HG03095 (cell line): Measurements from ENCODE around the gene NUP98.
"Not testable (repeated sequence)": the region's sequence is repeated elsewhere in the genome, so short reads cannot be mapped to it uniquely, and the experiment has no call there.

Experiments
- ATAC-seq: cut with Tn5 transposase; IDR thresholded peaks from one replicate; pipeline ENCODE4 v1.9.1; 2021; ENCODE audit warnings: moderate library complexity; ENCODE audit not compliant: unreplicated experiment

Gene NUP98

GRCh38 chr11:3645552-3645951, 151.8 kb downstream of the NUP98 start:
- ATAC-seq: no peak

- ATAC-seq: no peak
Measured at GRCh38 chr11:3644817-3645235, 152.5 kb downstream of the NUP98 start, which contains the start of gene ART1. Gene ART1, plus strand, starts transcription at chr11:3645128. Its CDS starts 14,086 bp downstream, at chr11:3659214.

- ATAC-seq: not testable (repeated sequence)
Measured at GRCh38 chr11:3643102-3643546, 154.2 kb downstream of the NUP98 start.

GRCh38 chr11:3642071-3642951, 155.0 kb downstream of the NUP98 start:
- no peak for ATAC-seq

- ATAC-seq: no peak
Measured at GRCh38 chr11:3641701-3642070, 155.7 kb downstream of the NUP98 start, which contains the start of gene ART5. Gene ART5, minus strand, starts transcription at chr11:3641992. Its CDS starts 130 bp downstream, at chr11:3641862.

GRCh38 chr11:3641191-3641590, 156.2 kb downstream of the NUP98 start:
- no peak for ATAC-seq

GRCh38 chr11:3639841-3640240, 157.5 kb downstream of the NUP98 start:
- no peak for ATAC-seq

- no peak for ATAC-seq
Measured at GRCh38 chr11:3638513-3638912, 158.8 kb downstream of the NUP98 start.

- no peak for ATAC-seq
Measured at GRCh38 chr11:3637201-3637600, 160.2 kb downstream of the NUP98 start.

GRCh38 chr11:3635641-3636375, 161.5 kb downstream of the NUP98 start:
- no peak for ATAC-seq

GRCh38 chr11:3632070-3632660, 165.2 kb downstream of the NUP98 start:
- no peak for ATAC-seq

- no peak for ATAC-seq
Measured at GRCh38 chr11:3631331-3631730, 166.0 kb downstream of the NUP98 start.

- ATAC-seq: no peak
Measured at GRCh38 chr11:3627291-3627690, 170.1 kb downstream of the NUP98 start.

- ATAC-seq: no peak
Measured at GRCh38 chr11:3626250-3626960, 170.9 kb downstream of the NUP98 start.
